HG02884 (cell line): ENCODE results near the gene TMEM198.
A peak's percentile ranks its signal among the peaks of the same experiment; 100 is the strongest.

Source experiments
- ATAC-seq: cut with Tn5 transposase; IDR thresholded peaks from one replicate; pipeline ENCODE4 v1.9.1; 2021; ENCODE audit warnings: mild to moderate bottlenecking, moderate library complexity; ENCODE audit not compliant: unreplicated experiment

Gene TMEM198

GRCh38 chr2:219575566-219576504 lies 32.0 kb downstream of the TMEM198 start:
- no peak for ATAC-seq

DNA sequence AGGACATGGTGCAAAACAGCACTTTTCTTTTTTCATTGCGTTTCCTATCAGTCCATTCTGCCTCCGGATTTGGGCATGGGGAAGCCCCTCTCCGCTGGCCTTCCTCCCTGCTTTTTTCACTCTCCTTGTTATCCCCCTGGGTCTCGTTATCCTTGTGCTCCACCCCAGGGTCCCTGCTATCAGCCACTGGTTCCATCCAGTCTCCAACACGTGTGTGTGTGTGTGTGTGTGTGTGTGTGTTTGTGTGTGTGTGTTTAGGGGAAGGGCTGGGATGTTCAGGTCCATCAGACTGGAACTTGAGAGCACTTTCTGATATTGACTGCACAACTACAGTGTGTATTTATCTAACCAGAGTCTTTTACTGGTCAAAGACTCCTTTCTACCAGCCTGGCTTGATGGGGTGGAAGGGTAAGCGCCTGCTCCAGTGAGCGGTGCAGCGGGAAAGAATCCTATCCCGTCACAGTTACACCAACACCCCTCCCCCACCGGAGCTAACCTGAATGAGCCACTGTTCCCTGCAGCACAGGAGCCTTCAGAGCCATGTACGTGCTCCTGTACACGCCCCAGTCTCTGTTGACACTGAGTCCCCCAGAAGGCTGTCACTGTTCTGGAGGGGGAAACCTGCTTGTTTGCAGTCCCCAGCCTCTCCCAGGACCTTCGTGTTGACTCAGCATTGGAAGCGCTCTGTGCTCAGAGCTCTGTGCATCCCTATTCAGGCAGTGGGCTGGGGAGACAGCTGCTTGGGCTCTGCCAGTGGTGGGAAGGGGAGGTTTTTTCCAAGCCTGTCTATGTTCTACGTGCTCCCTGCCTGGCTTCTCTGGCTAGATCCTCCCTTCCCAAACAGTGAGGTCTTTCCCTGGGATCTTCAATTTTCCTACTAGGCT lies 32.9 kb downstream of the TMEM198 start:
- ATAC-seq = no peak

GRCh38 chr2:219578811-219579613 lies 35.2 kb downstream of the TMEM198 start:
- no peak for ATAC-seq

- ATAC-seq = no peak
These were observed 37.5 kb downstream of the TMEM198 start for GRCh38 chr2:219581346-219581745.

- no peak for ATAC-seq
These were observed 47.3 kb downstream of the TMEM198 start for GRCh38 chr2:219591091-219591490.

- no peak for ATAC-seq
These were observed 48.9 kb downstream of the TMEM198 start for GRCh38 chr2:219592736-219593135.

DNA sequence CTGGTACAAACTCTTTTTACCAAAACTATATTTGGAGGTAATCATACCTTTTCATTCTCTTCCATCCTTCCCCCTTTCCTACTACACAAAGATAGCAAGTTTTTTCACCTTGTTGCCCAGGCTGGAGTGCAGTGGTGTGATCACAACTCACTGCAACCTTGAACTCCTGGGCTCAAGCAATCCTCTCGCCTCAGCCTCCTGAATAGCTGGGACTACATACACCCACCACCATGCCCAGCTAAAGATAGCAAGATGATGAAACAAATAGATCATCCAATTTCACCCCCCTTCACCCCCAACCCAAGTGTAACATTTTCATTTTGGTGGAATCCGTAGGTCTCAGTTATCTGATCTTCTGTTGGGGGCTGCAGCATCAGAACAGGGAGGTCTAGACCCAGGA lies 49.3 kb downstream of the TMEM198 start:
- no peak for ATAC-seq

DNA sequence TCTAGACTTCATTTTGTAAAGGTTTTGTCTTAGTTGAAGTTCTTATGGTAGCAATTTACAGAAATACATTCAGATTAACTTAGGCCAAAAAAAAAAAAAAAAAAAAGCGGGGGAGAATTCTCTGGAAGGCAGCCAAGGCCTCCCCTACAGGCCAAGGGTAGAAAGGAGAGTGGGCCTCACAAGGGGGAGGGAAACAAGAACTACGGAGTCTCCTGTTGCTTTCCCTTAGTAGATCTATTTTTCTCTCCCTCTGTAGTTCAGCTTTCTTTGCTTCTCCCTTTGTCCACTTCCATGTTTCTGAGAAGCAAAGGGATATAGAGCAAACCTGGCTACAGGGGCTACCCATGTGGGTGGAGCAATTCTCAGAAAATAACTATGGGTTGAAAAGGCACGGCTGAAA lies 51.4 kb downstream of the TMEM198 start:
- no peak for ATAC-seq

DNA sequence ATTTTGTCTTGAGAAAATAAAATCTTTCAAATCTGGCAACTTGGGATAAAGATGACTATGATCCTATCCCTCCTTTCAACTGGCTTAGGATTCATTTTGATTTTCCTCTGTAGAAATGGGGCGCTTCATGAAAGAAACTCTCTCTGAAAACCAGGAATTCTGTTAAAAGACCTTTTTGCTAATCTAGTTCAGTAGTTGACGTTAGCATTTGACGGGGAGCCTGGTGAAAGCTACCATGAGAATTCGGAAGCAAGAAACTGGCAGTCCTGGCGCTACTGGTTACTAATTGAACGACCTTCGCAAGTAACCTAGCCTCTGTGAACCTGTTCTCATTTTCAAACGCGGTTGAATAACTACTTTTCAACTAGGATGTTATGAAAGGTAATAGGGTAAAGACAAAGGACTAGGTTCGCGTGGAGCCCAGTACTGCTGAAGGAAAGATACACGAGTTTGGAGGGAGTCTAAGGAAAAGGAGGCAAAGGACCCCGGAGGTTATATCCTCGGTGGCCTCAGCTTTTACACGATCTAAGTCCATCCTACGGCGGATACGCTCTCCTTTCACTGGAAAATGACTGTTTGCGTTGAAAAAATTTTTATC lies 53.2 kb downstream of the TMEM198 start:
- no peak for ATAC-seq

GRCh38 chr2:219597552-219598307 lies 53.9 kb downstream of the TMEM198 start, which contains the start of gene STK11IP:
Gene STK11IP (plus strand): TSS chr2:219597857. CDS start chr2:219598120, 263 bp downstream.
- peak; percentile 88 for ATAC-seq

DNA sequence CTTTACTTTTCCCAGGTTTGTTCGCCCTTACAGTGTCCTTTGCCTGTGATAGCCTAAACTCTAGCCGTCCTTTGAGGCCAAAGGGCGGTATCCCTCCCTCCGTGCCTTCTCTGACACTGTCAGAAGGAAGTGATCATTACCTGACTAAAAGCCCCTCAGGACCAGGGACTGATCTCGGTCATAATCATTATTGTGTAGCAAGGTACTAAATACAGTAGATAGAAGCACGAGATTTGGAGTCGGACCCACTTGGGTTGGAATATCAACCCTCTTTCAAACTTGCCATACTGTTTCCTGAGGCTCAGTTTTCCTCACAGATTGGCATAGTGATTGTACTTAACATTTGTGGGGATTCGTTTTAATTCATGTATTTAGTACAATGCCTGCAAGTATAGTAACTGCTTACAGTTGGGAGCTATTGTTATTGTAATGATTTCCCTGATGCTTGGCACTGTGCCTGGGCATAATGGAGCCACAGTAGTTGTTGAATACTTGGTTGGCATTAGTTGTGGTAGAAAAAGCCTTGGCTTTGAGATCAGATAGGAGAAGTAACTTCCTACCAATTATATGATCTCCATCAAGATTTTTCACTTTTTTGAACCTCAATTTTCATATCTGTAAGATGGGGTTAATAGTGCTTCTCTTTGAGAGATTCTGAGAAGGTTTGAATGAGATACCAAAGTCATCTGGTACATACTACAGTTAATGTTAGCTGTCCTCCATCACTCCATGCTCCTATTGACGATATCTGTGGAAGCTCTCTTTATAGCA lies 54.7 kb downstream of the TMEM198 start:
- ATAC-seq = peak; percentile 26
